Vagina (tissue), 2 donors: ENCODE measurements around the gene ASB18. TPM values are rescaled to one million over a fixed set of nuclear protein-coding genes. Genes with fewer than 3 reads are reported as not detected.

Experiments
- DNase-seq, 2 donors: peaks; one replicate each; pipeline ENCODE4 v3.0.0-alpha.2; 2017; ENCODE audit errors: extremely low spot score in 2 of 2
- H3K27ac ChIP-seq: fragments of 200-600 bp; sonication (generic); one replicate; pipeline ENCODE4 v1.5.1; 2019
- H3K27me3 ChIP-seq: fragments of 200-600 bp; sonication (generic); one replicate; pipeline ENCODE4 v1.5.1; 2019
- H3K36me3 ChIP-seq, 2 donors: fragments of 200-600 bp; sonication (generic); one replicate each; pipeline ENCODE4 v1.5.1; 2017 to 2019
- H3K4me1 ChIP-seq: fragments of 200-600 bp; sonication (generic); one replicate; pipeline ENCODE4 v1.5.1; 2019
- H3K4me3 ChIP-seq, 2 donors: fragments of 200-600 bp; sonication (generic); 1 replicate in 1 of 2; 2 replicates in 1 of 2; pipeline ENCODE4 v1.5.1; 2016 to 2019
- H3K9me3 ChIP-seq: fragments of 200-600 bp; sonication (generic); one replicate; pipeline ENCODE4 v1.5.1; 2019
- CTCF ChIP-seq, 3 experiments: fragments of 450-650 bp in 2 of 3; fragments of 200-600 bp in 1 of 3; sonication (generic) in 1 of 3; IDR thresholded peaks; one replicate each; pipeline ENCODE4 v1.5.1; 2017 to 2019; ENCODE audit warnings: antibody characterized with exemption in 3 of 3, mild to moderate bottlenecking in 2 of 3, moderate library complexity in 2 of 3
- POLR2A ChIP-seq, 2 donors: fragments of 450-650 bp; IDR thresholded peaks; one replicate each; pipeline ENCODE4 v1.6.1; 2017; ENCODE audit warnings: antibody characterized with exemption in 2 of 2, mild to moderate bottlenecking in 2 of 2, moderate library complexity in 2 of 2
- POLR2AphosphoS5 ChIP-seq, 2 donors: sonication (generic); formaldehyde crosslinking; IDR thresholded peaks; one replicate each; pipeline ENCODE4 v1.9.0; 2017; ENCODE audit warnings: antibody characterized with exemption in 2 of 2, mild to moderate bottlenecking in 2 of 2, low read depth in 1 of 2; ENCODE audit not compliant: insufficient read depth in 1 of 2
- intact Hi-C: fragments of 100-400 bp; cut with DNase I; formaldehyde crosslinking; loops from one replicate; pipeline ENCODE4 v1.15.1; 2023
- total RNA-seq: library from RNA; depleted of rRNA; stranded (reverse); fragments of >200 nt; gene quantifications from one replicate; pipeline ENCODE4 v1.2.3, GENCODE V29; 2016

Gene ASB18
- total RNA-seq, 1 donor from 2014 or later, result not detected

GRCh38 chr2:236173729-236174607 is 90.2 kb downstream of the ASB18 start:
- peaks cover 39% of the 10 kb centered on the region for H3K27me3 ChIP-seq
- TF ChIP-seq POLR2A (IDR thresholded peaks at IDR 0.05) (no peak), POLR2AphosphoS5 (IDR thresholded peaks at IDR 0.05; ENCODE audit: insufficient read depth in 1 of 2, low read depth in 1 of 2) (no peak), CTCF (IDR thresholded peaks at IDR 0.05) (no peak)
- no peak overlapping the region for H3K4me3 ChIP-seq
- H3K36me3 ChIP-seq, result no peaks in the 10 kb centered on the region
- H3K4me1 ChIP-seq, result peaks cover 32% of the 10 kb centered on the region
- no peak overlapping the region for H3K27ac ChIP-seq
- intact Hi-C loops, result no loop called here
- DNase-seq, result no peak
- no peaks in the 10 kb centered on the region for H3K9me3 ChIP-seq

- Histone ChIP-seq H3K27ac (no peak overlapping the region), H3K4me1 (peaks cover 31% of the 10 kb centered on the region), H3K9me3 (no peaks in the 10 kb centered on the region), H3K4me3 (no peak overlapping the region), H3K27me3 (peaks cover 41% of the 10 kb centered on the region), H3K36me3 (no peaks in the 10 kb centered on the region)
- TF ChIP-seq POLR2A (IDR thresholded peaks at IDR 0.05), result no peak
- no peak for TF ChIP-seq POLR2AphosphoS5 (IDR thresholded peaks at IDR 0.05; ENCODE audit: insufficient read depth in 1 of 2, low read depth in 1 of 2)
- no peak for TF ChIP-seq CTCF (IDR thresholded peaks at IDR 0.05)
- no peak for DNase-seq
- intact Hi-C loops, result no loop called here
Measured at GRCh38 chr2:236173036-236173728, 91.0 kb downstream of the ASB18 start.

GRCh38 chr2:236172255-236173035 is 91.8 kb downstream of the ASB18 start:
- no peaks in the 10 kb centered on the region for H3K9me3 ChIP-seq
- H3K4me1 ChIP-seq, result peaks cover 25% of the 10 kb centered on the region
- intact Hi-C loops, result no loop called here
- TF ChIP-seq POLR2A (IDR thresholded peaks at IDR 0.05), result no peak
- TF ChIP-seq CTCF (IDR thresholded peaks at IDR 0.05), result no peak
- TF ChIP-seq POLR2AphosphoS5 (IDR thresholded peaks at IDR 0.05; ENCODE audit: insufficient read depth in 1 of 2, low read depth in 1 of 2), result no peak
- peaks cover 40% of the 10 kb centered on the region for H3K27me3 ChIP-seq
- H3K27ac ChIP-seq, result no peak overlapping the region
- no peak overlapping the region for H3K4me3 ChIP-seq
- DNase-seq, result no peak
- no peaks in the 10 kb centered on the region for H3K36me3 ChIP-seq

- TF ChIP-seq POLR2AphosphoS5 (IDR thresholded peaks at IDR 0.05; ENCODE audit: insufficient read depth in 1 of 2, low read depth in 1 of 2) (no peak), CTCF (IDR thresholded peaks at IDR 0.05) (no peak), POLR2A (IDR thresholded peaks at IDR 0.05) (no peak)
- Histone ChIP-seq H3K9me3 (no peaks in the 10 kb centered on the region), H3K4me1 (peaks cover 32% of the 10 kb centered on the region), H3K27ac (no peak overlapping the region), H3K36me3 (no peaks in the 10 kb centered on the region), H3K4me3 (no peak overlapping the region), H3K27me3 (peaks cover 39% of the 10 kb centered on the region)
- intact Hi-C loops, result no loop called here
- DNase-seq, result no peak
Measured at GRCh38 chr2:236171680-236172254, 92.4 kb downstream of the ASB18 start.
